HK-2 (cell line): ENCODE results near the gene MINDY4.

Experiments used
- DNase-seq: peaks from one replicate; pipeline ENCODE4 v3.0.0-alpha.2; 2018; ENCODE audit not compliant: unreplicated experiment

Gene MINDY4

GRCh38 chr7:30877015-30877769 is 106.0 kb downstream of the MINDY4 start:
- no peak for DNase-seq

GRCh38 chr7:30877993-30878392 is 106.8 kb downstream of the MINDY4 start:
- no peak for DNase-seq

DNA sequence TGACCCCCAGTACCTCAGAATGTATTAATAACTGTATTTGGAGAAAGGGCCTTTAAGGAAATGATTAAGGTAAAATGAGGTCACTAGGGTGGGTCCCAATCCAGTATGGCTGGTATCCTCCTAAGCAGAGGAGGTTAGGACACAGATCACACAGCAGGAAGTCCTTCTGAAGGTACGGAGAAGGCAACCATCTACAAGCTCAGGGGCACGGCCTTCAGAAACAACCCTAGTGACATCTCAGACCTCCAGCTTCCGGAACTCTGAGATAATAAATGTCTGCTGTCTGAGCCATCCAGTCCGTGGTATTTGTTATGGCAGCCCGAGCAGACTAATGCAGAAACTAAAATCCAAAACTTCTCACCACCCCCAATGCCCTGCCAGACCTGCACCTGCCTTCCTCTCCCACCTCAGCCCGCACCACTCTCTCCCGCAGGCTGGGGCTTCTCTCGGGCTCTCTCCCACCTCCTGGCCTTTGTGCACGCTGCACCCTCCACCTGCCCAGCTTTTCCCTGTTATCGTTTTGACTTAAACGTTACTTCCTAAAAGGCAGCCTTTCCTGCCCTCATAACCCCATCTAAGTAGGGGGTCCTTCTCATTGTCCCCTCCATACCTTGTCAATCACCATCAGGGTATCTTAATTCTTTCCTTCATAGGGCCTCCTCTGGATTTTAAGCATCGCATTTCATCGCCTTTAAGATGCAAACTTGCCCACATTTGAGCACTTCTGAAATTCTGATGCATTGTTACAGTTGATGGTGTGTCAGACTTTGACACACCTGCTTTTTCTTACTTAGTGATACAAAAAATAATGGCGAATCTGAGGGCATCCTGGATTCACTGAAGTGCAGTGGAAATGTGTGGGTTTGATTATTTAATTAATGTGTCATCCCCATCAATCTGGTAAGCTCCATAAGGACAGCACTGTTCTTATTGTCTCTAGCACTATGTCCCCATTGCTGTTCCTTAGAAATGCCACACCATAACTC is 108.2 kb downstream of the MINDY4 start:
- DNase-seq = no peak

- no peak for DNase-seq
Observed at GRCh38 chr7:30880125-30880720, 109.0 kb downstream of the MINDY4 start.

DNA sequence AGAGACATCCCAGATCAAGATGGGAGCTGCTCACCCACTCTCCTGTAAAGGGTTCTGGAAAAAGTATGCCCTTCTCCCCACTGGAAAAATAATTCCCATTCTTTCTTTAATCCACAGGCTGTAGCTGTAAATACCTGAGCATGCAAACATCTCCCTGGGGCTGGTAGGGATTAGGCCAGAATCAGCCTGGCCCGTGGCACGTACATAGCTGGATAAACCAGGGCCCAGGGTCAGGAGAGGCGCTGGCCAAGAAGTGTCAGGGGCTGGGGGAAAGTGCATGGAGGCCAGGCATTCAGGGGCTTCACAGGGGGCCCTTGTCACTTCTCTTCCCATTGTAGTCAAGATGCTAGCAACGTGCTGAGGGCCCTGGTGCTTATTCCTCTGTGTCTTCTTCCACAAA is 109.7 kb downstream of the MINDY4 start:
- DNase-seq = no peak

GRCh38 chr7:30881448-30881847 is 110.2 kb downstream of the MINDY4 start:
- no peak for DNase-seq

DNA sequence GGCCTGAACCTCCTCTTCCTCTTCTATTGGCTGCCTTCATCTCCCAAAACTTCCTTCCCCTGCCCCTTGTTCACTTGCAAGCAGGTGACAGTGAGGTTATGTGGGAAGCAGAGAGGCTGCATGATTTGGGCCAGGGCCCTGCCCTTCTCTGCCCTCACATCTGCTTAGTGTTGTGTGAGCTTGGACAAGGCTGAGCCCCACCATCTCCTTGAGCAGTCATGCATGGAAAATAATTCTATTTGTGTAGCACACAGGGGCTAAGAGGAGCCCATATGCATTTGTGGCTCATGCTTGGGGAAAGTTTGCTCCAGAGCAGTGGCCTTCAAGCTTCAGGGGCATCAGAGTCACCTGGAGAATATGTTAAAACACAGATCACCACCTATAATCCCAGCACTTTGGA is 113.7 kb downstream of the MINDY4 start:
- no peak for DNase-seq

DNA sequence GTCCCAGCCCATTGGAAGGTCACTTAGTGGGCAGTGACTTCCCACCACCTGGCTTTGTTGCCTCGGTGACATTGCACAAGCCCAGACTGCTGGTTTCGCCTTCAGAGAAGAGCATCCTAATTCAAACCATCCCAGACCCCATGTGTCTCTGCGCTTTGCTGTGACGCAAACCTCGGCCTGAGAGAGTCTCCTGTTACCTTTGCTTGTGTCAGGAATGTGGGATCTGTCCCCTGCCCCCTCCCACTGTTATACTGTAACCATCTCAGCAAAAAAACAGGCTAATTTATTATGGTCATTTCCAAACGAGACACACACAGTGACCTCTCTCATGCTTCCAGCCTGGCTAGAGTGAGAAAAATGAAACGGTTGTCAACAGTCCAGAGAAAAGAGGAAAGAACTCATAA is 115.4 kb downstream of the MINDY4 start:
- DNase-seq = no peak

DNA sequence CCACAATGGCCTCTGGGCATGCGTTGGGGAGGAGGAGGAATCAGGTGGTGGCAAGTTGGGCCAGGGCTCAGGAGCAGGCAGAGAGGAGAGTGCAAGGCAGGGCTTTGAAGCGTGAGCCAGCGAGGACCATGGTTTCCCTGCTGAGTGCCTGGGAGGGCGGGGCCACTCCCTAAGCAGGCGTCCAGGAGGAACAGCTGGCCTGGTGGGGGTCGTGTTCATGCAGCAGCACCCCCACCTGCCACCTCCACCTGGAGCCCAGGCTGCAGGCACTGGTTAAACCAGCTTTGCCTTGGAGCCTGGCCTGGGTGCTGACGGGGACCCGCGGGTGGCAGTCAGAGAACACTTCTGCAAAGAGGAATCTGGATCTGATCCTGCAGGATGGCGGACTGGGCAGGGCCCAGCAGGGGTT is 116.3 kb downstream of the MINDY4 start:
- DNase-seq = no peak

DNA sequence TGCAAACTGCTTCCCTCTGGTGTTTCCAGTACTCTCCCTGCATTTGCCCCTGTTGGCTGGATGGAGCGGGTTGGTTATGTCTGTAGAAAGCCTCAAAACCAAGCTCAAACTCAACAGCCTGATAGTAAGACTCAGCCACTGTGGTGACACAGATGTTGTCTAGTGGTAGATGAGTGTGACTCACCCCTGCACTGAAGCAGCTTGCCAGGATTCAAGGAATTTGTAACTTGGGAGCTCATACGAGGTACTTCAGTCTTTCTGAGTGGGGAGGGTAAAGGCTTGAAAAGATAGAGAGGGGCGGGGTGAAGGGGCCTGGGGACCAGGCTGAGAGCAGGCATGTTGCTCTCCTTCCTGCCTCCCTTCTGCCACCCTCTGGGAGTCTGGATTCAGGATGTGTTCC is 117.5 kb downstream of the MINDY4 start:
- DNase-seq = peak; percentile 29

DNA sequence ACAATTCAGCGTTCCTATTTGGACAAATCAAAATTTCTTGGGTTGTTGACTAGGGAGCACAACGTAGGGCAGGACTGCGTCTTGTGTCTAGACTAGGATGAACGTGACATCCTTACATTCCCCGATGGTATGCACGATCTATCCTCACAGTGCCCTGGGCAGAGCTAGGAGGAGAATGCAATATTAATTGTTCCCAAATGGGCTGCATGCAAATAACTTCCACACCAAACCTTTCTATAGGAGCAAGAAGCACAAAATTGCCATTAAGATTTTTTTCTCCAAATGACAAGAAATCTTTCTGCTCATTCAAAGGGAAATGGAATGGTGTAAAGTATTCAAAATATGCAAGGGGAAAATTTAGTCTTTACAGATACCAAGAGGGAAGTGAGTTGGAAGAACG is 119.0 kb downstream of the MINDY4 start:
- DNase-seq = no peak

GRCh38 chr7:30893357-30893756 is 122.1 kb downstream of the MINDY4 start:
- no peak for DNase-seq

DNA sequence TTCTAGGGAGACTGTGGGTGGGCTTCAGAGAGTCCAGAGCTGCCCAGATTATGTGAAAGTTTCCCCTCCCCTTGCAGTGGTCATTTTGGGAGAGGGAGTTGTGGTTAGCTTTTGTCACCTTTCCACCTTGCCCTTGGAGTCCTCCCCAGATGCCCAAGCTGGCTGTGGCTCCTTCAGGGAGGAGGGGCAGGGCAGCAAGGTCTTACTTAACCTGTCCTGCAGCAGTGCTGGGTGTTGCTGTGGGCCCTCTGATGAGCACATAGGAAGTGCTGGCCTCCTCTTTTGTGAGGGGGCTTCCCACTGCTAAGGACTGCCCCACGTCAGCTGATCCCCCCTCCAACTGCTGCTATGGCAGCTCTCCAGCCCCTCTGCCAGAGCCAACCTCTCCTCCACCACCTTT is 122.8 kb downstream of the MINDY4 start:
- DNase-seq = no peak

DNA sequence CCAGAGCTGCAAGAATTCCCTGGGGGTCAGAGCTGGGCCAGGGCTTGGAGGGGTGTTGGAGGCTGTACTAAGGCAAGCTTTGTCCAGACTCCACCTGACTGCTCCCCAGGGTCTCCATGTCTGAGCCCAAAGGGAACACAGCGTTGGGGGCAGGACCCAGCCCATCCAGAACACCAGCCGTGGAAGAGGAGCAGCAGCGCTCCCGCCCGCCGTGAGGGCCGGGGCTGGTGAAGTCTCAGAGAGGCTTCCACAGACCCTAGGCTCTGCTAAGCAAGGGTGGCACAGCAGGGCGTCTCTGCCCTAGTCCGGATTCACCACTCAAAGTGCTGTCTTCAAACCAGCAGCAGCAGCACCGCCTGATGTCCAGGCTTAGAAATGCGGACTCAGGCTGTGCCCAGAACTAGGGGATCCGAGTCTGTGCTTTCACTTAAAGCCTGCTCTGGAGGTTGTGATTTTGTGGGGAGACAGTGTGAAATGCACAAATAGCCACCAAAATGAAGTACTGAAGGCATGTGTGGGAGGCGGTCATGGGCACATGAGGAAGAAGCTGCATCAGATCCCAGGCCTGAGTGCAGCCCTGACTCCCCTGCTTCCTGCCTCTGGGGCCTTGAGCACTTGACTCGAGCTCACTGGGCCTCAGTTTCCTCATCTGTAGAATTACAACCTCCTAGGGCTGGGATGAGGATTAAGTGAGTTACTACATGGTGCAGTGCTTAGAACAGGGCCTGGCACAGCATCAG is 123.8 kb downstream of the MINDY4 start:
- DNase-seq = no peak

DNA sequence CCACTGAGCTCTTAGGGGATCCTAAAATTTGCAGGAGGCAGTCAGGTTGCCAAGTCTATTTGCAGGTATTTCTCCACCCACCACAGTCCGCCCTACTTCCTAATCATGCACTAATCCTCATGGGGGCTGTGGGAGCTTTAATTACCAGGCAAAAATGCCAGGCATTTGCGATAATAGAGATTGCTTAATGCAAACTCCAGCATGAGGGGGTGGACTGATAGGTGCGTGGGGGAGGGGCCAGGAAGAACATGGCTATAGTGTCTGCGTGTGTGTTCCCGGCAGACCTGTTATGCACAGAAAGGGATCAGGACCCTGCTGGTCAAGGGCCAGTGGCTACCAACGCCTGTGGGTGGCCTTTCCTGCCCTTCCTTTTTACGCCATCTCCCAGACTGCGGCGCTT is 124.8 kb downstream of the MINDY4 start:
- no peak for DNase-seq

DNA sequence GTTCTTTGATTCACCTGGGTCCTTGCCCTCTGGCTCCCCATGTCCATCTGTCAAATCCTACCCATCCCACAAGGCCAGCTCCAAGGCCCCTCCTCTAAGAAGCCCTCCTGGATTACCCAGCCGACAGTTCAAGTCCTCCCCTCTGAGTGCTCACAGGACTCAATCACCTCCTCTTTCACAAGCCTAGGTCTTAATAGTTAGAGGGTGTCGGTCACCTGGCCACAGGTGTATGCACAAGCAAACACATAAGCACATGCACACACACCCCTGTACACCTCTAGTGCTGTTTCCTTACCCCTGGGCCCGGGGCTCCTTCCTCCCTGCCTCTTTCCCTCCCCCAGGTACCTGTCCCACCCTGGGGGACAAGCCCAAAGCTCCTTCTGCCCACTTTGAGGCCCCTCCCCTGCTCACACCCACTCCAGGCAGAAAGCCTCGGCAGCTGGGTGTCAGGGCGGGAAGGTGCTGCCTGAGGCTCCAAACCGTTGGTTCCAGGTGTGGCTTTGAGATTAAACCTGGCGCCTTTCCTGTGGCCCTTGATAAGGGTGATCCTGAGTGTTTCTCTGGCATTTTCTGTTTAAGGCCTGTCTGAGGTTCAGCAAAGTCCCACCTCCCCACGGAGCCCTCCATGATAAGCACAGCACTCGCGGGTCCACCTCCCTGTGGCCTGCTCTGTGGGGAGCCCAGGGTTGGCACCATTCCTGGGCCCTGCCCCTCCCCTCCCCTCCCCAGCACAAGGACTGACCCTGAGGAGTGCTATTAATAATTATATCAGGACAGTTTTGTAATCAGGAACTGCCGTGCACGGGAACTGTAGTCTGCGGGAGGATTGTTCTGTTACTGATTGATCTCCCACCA is 125.8 kb downstream of the MINDY4 start:
- DNase-seq = peak; percentile 10

- DNase-seq = no peak
Observed at GRCh38 chr7:30897770-30898169, 126.6 kb downstream of the MINDY4 start.

DNA sequence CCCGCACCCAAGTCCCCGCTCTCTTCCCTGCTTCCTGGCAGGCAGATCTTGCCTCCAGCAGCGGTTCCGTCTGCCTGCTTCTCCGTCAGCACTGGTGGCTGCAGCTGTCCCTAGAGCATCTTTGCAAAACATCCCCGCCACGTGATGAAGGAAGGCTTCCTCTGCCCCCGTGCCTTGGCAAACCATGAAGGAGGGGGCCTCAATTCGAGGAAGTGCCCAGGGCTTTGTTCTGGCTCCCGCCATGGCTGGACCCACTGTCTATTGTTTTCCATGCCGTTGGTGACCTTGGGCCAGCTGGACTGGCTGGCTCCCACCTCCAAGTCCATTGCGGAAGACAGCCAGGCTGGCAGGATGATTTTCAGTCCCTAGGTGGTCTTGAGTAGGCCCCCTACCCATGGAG is 127.2 kb downstream of the MINDY4 start:
- DNase-seq = no peak

DNA sequence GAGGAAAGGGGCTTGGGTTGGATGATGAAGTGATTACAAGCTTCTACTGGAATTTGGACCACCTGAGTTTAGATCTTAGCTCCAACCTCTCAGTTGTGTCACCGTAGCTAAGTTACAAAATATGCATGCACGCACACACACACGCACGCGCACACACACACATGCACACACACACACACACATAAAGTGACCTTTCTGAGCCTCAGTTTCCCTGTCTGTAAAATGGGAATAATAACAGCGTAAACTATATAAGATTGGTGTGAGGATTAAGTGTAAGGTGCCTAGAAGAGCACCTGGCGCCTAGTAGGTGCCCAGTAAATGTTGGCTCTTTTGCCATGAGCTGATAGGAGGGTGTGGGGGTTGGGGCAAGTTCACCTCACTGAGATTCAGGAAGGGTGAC is 127.8 kb downstream of the MINDY4 start:
- DNase-seq = no peak

DNA sequence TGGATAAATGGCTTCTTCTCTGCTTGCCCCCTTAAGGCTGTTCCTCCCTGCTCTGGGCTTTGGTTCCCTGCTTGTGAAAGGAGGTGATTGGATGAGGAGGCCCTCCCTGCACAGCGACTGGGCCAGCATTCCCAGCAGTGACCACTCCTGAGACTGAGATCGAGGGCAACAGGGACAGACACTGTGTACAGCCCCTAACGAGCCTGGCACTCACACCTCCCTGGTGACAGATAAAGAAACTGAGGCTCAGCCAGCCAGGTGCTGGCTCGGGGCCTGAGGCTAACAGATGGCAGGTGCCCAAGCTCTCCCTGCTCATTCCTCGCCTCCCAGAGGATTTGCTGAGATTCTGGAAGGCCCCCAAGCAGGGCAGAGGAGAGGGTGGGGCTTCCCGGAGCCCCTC is 128.4 kb downstream of the MINDY4 start:
- DNase-seq = no peak

GRCh38 chr7:30900053-30900452 is 128.8 kb downstream of the MINDY4 start:
- no peak for DNase-seq
